SU-DHL-6 (cell line): ENCODE results near the gene DNAJC11.
"Not testable (repeated sequence)": the region's sequence is repeated elsewhere in the genome, so short reads cannot be mapped to it uniquely, and the experiment has no call there.

ENCODE experiments used
- H2AFZ ChIP-seq: fragments of 200-600 bp; sonication (generic); 2 replicates; pipeline ENCODE4 v1.6.1; 2014; ENCODE audit warnings: low read depth, mild to moderate bottlenecking, moderate library complexity, mixed read lengths, antibody characterized with exemption, low read length; ENCODE audit not compliant: severe bottlenecking
- H3F3A ChIP-seq: fragments of 200-600 bp; shearing (Covaris generic); 2 replicates; pipeline ENCODE4 v1.6.0; 2016; ENCODE audit warnings: antibody characterized with exemption, mild to moderate bottlenecking; ENCODE audit not compliant: insufficient read depth
- H3K27ac ChIP-seq: fragments of 200-600 bp; sonication (generic); 2 replicates; pipeline ENCODE4 v1.5.1; 2016; ENCODE audit warnings: low read depth, mild to moderate bottlenecking, low read length, moderate library complexity, mixed read lengths
- H3K27me3 ChIP-seq: fragments of 200-600 bp; sonication (generic), shearing (Covaris generic); 2 replicates; pipeline ENCODE4 v1.6.0; 2014; ENCODE audit warnings: mild to moderate bottlenecking, low read length
- H3K36me3 ChIP-seq: fragments of 200-600 bp; sonication (generic); 2 replicates; pipeline ENCODE4 v1.6.1; 2014; ENCODE audit warnings: mild to moderate bottlenecking, low read length, mixed read lengths
- H3K4me2 ChIP-seq: fragments of 300-600, 200-600 bp; shearing (Covaris generic), sonication (generic); 2 replicates; pipeline ENCODE4 v1.6.0; 2014; ENCODE audit warnings: low read length, low read depth, mild to moderate bottlenecking; ENCODE audit not compliant: poor library complexity, severe bottlenecking
- H3K4me3 ChIP-seq: fragments of 200-600 bp; sonication (generic); 2 replicates; pipeline ENCODE4 v1.5.1; 2014; ENCODE audit warnings: antibody characterized with exemption, low read length, mild to moderate bottlenecking, mixed read lengths; ENCODE audit not compliant: insufficient read depth, poor library complexity, severe bottlenecking
- H3K79me2 ChIP-seq: fragments of 200-600 bp; sonication (generic); 2 replicates; pipeline ENCODE4 v1.6.1; 2014; ENCODE audit warnings: mild to moderate bottlenecking, low read length, moderate library complexity; ENCODE audit not compliant: insufficient read depth
- H3K9ac ChIP-seq: fragments of 200-600 bp; sonication (generic); 2 replicates; pipeline ENCODE4 v1.7.0; 2014; ENCODE audit warnings: mild to moderate bottlenecking, low read length
- H3K9me2 ChIP-seq: fragments of 200-600 bp; sonication (generic); replicated peaks from 2 replicates; pipeline ENCODE4 v1.6.1; 2014; ENCODE audit warnings: low read length; ENCODE audit not compliant: insufficient read depth
- H3K9me3 ChIP-seq: fragments of 200-600 bp; sonication (generic); 2 replicates; pipeline ENCODE4 v1.6.1; 2014; ENCODE audit warnings: low read length, mixed read lengths; ENCODE audit not compliant: insufficient read depth
- H4K20me1 ChIP-seq: fragments of 200-600 bp; sonication (generic); 2 replicates; pipeline ENCODE4 v1.6.1; 2014; ENCODE audit warnings: low read depth, mild to moderate bottlenecking, antibody characterized with exemption, low read length, moderate library complexity, mixed read lengths
- CTCF ChIP-seq: fragments of 200-600 bp; sonication (generic); IDR thresholded peaks from one replicate; pipeline ENCODE4 v1.5.1; 2017; ENCODE audit warnings: antibody characterized with exemption, mild to moderate bottlenecking, low read length, moderate library complexity; ENCODE audit not compliant: insufficient read depth, poor library complexity, severe bottlenecking
- EZH2phosphoT487 ChIP-seq: fragments of 200-600 bp; sonication (generic), shearing (Covaris generic); conservative IDR thresholded peaks from 2 replicates; pipeline ENCODE4 v1.6.1; 2018; ENCODE audit warnings: mild to moderate bottlenecking, antibody characterized with exemption, low read length, moderate library complexity, mixed read lengths

DNAJC11 gene

DNA sequence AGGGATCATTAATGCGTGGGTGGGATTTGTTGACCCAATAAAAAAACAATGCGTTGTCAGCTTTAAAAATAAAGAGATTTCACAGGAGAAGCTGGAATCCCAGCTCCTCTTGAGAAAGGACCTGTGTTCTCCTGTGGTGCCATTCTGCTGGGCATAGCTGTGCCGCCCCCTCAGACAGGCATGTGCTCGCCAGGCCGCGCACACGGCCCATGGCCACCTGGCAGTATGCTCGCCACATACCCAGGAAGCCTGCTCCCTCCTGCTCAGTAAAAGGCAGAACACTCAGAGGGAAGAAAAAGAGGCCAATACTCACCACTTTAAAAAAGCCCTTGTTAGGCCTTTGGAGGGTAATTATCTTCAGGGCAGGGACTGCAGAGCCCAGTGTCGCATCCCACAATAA, 63.8 kb downstream of the DNAJC11 start:
- no peaks in the 10 kb centered on the region for H3K79me2 ChIP-seq
- no peaks in the 10 kb centered on the region for H4K20me1 ChIP-seq
- H3K9me3 ChIP-seq: no peaks in the 10 kb centered on the region
- no peak overlapping the region for H3K4me2 ChIP-seq
- H3K4me3 ChIP-seq: no peak overlapping the region
- no peaks in the 10 kb centered on the region for H3K9me2 ChIP-seq
- no peak overlapping the region for H3K27ac ChIP-seq
- H3K27me3 ChIP-seq: no peaks in the 10 kb centered on the region
- no peak overlapping the region for H2AFZ ChIP-seq
- TF ChIP-seq CTCF (no peak), EZH2phosphoT487 (no peak)
- H3K36me3 ChIP-seq: peaks cover 3% of the 10 kb centered on the region; the same call in 1 of the 2 replicates
- H3K9ac ChIP-seq: no peak overlapping the region
- H3F3A ChIP-seq: no peaks in the 10 kb centered on the region

GRCh38 chr1:6636778-6637177, 64.8 kb downstream of the DNAJC11 start:
- H3K9ac ChIP-seq, H2AFZ ChIP-seq, H3K4me3 ChIP-seq, H3K79me2 ChIP-seq, H3K9me2 ChIP-seq, H3K36me3 ChIP-seq, H3K9me3 ChIP-seq, H3K27me3 ChIP-seq, H3F3A ChIP-seq, H3K27ac ChIP-seq, H4K20me1 ChIP-seq, H3K4me2 ChIP-seq: not testable (repeated sequence)

DNA sequence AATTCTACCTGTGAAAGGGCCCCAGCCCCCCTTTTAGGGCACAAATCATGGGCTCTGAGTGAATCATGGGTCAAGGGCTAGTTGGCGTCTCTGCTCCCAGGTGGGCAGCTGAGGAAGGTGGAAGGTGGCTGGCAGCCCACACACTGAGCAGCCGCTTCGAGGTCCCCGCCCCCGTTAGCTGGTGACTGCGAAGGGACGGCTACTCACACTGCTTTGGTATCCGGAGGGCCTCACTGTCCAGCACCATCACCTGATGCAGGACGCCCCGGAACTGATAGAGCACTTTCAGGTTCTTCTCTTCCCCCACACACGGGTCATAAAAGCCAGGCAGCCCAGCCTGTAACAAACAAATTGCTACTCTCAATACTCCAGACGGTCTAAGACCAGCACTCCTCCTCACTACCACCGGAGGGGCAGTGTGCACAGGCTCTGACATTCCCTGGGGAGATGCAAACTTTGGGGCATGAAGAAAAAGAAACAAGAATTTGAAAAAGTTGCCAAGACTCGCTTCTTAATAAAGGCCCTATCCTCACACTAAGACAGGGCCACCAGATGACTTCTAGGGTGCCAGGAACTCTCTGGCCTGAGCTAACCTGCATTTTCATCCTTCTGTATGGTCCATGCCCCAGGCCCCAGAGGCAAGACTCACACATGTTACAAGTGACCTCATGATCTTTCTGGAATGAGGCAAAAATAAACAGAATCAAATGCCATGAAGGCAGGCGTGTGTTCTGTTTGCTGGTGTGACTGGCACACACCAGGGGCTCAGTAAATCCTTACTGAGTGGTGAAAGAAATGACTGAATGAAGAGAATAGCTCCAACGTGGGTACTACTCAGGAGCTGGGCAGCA, 65.5 kb downstream of the DNAJC11 start:
- no peaks in the 10 kb centered on the region for H3K27me3 ChIP-seq
- no peak overlapping the region for H3K4me2 ChIP-seq
- no peaks in the 10 kb centered on the region for H3K9me2 ChIP-seq
- H2AFZ ChIP-seq: no peak overlapping the region
- no peak overlapping the region for H3K27ac ChIP-seq
- peaks cover 3% of the 10 kb centered on the region; the same call in 1 of the 2 replicates for H3K36me3 ChIP-seq
- H3K79me2 ChIP-seq: no peaks in the 10 kb centered on the region
- H4K20me1 ChIP-seq: no peaks in the 10 kb centered on the region
- H3K4me3 ChIP-seq: no peak overlapping the region
- no peaks in the 10 kb centered on the region for H3K9me3 ChIP-seq
- H3F3A ChIP-seq: no peaks in the 10 kb centered on the region
- TF ChIP-seq CTCF: no peak
- TF ChIP-seq EZH2phosphoT487: no peak
- H3K9ac ChIP-seq: no peak overlapping the region

- H3K9ac ChIP-seq: no peak overlapping the region
- H3K9me2 ChIP-seq: no peaks in the 10 kb centered on the region
- no peak for TF ChIP-seq CTCF
- no peak for TF ChIP-seq EZH2phosphoT487
- no peaks in the 10 kb centered on the region for H3K27me3 ChIP-seq
- no peaks in the 10 kb centered on the region for H4K20me1 ChIP-seq
- peaks cover 3% of the 10 kb centered on the region; the same call in 1 of the 2 replicates for H3K36me3 ChIP-seq
- H3K4me2 ChIP-seq: no peak overlapping the region
- no peaks in the 10 kb centered on the region for H3F3A ChIP-seq
- H3K4me3 ChIP-seq: no peak overlapping the region
- H3K9me3 ChIP-seq: no peaks in the 10 kb centered on the region
- no peak overlapping the region for H2AFZ ChIP-seq
- no peaks in the 10 kb centered on the region for H3K79me2 ChIP-seq
- H3K27ac ChIP-seq: no peak overlapping the region
Observed at GRCh38 chr1:6635161-6635909, 66.3 kb downstream of the DNAJC11 start.
